CD4-positive, alpha-beta memory T cell (primary cell): ENCODE results near the gene CUL4A. TPM values are rescaled to one million over a fixed set of nuclear protein-coding genes. Genes with fewer than 3 reads are reported as not detected.

Experiments
- CTCF ChIA-PET: fragments of 350-600 bp; sonication (Branson Sonifier 250); formaldehyde crosslinking; loops from one replicate; lab custom pipeline; 2021; ENCODE audit warnings: inconsistent platforms; ENCODE audit not compliant: partially characterized antibody; lab: Charles Lee
- POLR2A ChIA-PET: fragments of 350-600 bp; sonication (Branson Sonifier 250); formaldehyde crosslinking; loops from one replicate; lab custom pipeline; 2021; ENCODE audit not compliant: partially characterized antibody; lab: Charles Lee
- DNase-seq, 5 donors: peaks; one replicate each; pipeline versions ENCODE4 v3.0.0 to v3.0.0-alpha.2; 2020 to 2022; ENCODE audit warnings: mixed read lengths in 1 of 5
- H3K27ac ChIP-seq: one replicate; pipeline ENCODE4 v1.7.0; 2013; ENCODE audit warnings: low read depth, low read length
- H3K27me3 ChIP-seq: 2 replicates; pipeline ENCODE4 v1.7.0; 2013; ENCODE audit warnings: mild to moderate bottlenecking, low read length, moderate library complexity; ENCODE audit not compliant: insufficient read depth
- H3K36me3 ChIP-seq: 2 replicates; pipeline ENCODE4 v1.7.0; 2013; ENCODE audit warnings: mild to moderate bottlenecking, low read length, moderate library complexity; ENCODE audit not compliant: insufficient read depth
- H3K4me1 ChIP-seq: 2 replicates; pipeline ENCODE4 v1.7.0; 2013; ENCODE audit warnings: mild to moderate bottlenecking, low read length, moderate library complexity; ENCODE audit not compliant: insufficient read depth
- H3K4me3 ChIP-seq, 2 donors: one replicate each; pipeline ENCODE4 v1.7.0; 2013; ENCODE audit warnings: low read length in 2 of 2, mild to moderate bottlenecking in 1 of 2
- H3K9me3 ChIP-seq, 2 donors: one replicate each; pipeline ENCODE4 v1.7.0; 2013; ENCODE audit warnings: low read length in 2 of 2, control low read depth in 1 of 2; ENCODE audit not compliant: control insufficient read depth in 1 of 2
- H3K27ac Mint-ChIP-seq, 7 donors: one replicate each; pipeline ENCODE4 v1.8.0; 2020 to 2021; ENCODE audit warnings: mixed read lengths in 7 of 7, mild to moderate bottlenecking in 6 of 7, inconsistent platforms in 3 of 7, moderate library complexity in 3 of 7
- H3K27me3 Mint-ChIP-seq, 2 donors: one replicate each; pipeline ENCODE4 v1.8.0; 2020 to 2021; ENCODE audit warnings: mixed read lengths in 2 of 2
- H3K36me3 Mint-ChIP-seq, 2 donors: one replicate each; pipeline ENCODE4 v1.8.0; 2020 to 2021; ENCODE audit warnings: mixed read lengths in 2 of 2, inconsistent platforms in 1 of 2, mild to moderate bottlenecking in 1 of 2
- H3K4me1 Mint-ChIP-seq, 4 donors: one replicate each; pipeline ENCODE4 v1.8.0; 2020 to 2021; ENCODE audit warnings: mixed read lengths in 4 of 4, mild to moderate bottlenecking in 1 of 4
- H3K4me3 Mint-ChIP-seq, 8 donors: one replicate each; pipeline ENCODE4 v1.8.0; 2020 to 2021; ENCODE audit warnings: mixed read lengths in 8 of 8, mild to moderate bottlenecking in 7 of 8, moderate library complexity in 6 of 8, inconsistent platforms in 3 of 8
- H3K9me3 Mint-ChIP-seq, 8 donors: one replicate each; pipeline ENCODE4 v1.8.0; 2020 to 2021; ENCODE audit warnings: mixed read lengths in 8 of 8, mild to moderate bottlenecking in 5 of 8, inconsistent platforms in 3 of 8, moderate library complexity in 1 of 8
- intact Hi-C: fragments of 100-400 bp; cut with micrococcal nuclease; formaldehyde crosslinking; loops from one replicate; pipeline ENCODE4 v1.15.1; 2023
- polyA plus RNA-seq, 2 donors: library from polyadenylated mRNA; unstranded; fragments of 300-500 nt; fragmentation: Illumina TruSeq; gene quantifications; one replicate each; pipeline ENCODE4 v1.2.3, GENCODE V29; 2021
- total RNA-seq, 2 experiments: library from RNA; stranded (reverse); gene quantifications; one replicate each; pipeline ENCODE4 v1.2.3, GENCODE V29; 2021

The CUL4A gene
- total and polyA plus RNA-seq, 4 experiments from 2014 or later, result 59.8 to 80.0 (median 74.2) TPM

DNA sequence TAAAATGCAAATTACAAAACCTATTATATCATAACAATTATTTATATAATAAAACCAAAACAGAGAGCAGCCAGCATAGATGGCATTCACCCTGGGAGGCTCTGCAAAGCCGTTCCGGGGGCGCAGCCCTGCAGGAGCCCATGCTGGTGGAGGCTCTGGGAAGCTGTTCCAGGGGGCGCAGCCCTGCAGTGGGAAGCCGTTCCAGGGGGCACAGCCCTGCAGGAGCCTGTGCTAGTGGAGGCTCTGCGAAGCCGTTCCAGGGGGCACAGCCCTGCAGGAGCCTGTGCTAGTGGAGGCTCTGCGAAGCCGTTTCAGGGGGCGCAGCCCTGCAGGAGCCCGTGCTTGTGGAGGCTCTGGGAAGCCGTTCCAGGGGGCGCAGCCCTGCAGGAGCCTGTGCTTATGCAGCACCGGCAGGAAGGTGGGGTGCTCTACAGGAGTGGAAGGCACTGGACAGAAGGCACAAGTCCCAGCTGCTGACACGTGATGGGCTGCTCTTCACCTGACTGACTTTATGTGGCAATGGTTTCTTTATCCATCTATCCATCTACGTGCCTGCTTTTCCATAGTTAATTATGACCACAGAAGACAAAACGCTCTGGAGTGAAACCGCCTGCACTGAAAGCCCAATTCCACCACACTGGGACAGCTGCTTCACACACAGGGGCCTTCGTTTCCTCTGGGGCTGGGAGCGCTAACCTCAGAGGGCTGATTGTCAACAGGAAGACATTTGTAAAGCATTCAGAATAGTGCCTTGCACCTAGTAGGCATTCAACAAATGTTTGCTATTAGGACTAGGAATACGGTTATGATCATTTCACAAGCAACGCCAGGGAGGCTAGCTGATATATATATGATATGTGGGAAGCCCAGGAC, 24.6 kb upstream of the CUL4A start:
- Mint-ChIP-seq H3K27me3 (no peaks in the 10 kb centered on the region), H3K36me3 (peaks cover 53 to 70% of the 10 kb centered on the region in 2 donors), H3K4me3 (peak overlapping the region; percentile 45 to 92 (median 86)), H3K9me3 (peaks cover 0 to 1% (median 0%) of the 10 kb centered on the region in 8 donors), H3K4me1 (peaks cover 35 to 78% (median 52%) of the 10 kb centered on the region in 4 donors), H3K27ac (peak overlapping the region; percentile 88 to 98 (median 93))
- peaks cover 52% of the 10 kb centered on the region for H3K36me3 ChIP-seq
- H3K4me1 ChIP-seq, result peaks cover 59% of the 10 kb centered on the region
- intact Hi-C loops, result loop anchor here (2.0 kb wide), 2 partner anchors 24 to 32 kb away; partner anchors contain the start of genes CUL4A and PCID2
- DNase-seq, result peak in 4 of 5 donors; percentile 46 to 54 (median 49)
- ChIA-PET CTCF (interaction anchor here (1.1 to 2.5 kb wide), 2 partner anchors 8 to 24 kb away, joined by 3 to 8 read pairs; partner anchors contain the start of genes CUL4A and PCID2), POLR2A (interaction anchor here (1.0 to 7.4 kb wide), 5 partner anchors 9 to 31 kb away, joined by 4 to 66 read pairs (median 8); partner anchors contain the start of genes CUL4A and PCID2)
- H3K9me3 ChIP-seq, result no peaks in the 10 kb centered on the region
- no peaks in the 10 kb centered on the region for H3K27me3 ChIP-seq
- H3K27ac ChIP-seq, result peak overlapping the region; percentile 2
- no peak overlapping the region for H3K4me3 ChIP-seq

- Mint-ChIP-seq H3K27ac (peak overlapping the region; percentile 73 to 98 (median 88)), H3K27me3 (no peaks in the 10 kb centered on the region), H3K4me3 (peak overlapping the region; percentile 68 to 81 (median 76)), H3K9me3 (no peaks in the 10 kb centered on the region), H3K4me1 (peaks cover 32 to 63% (median 40%) of the 10 kb centered on the region in 4 donors), H3K36me3 (peaks cover 50 to 66% of the 10 kb centered on the region in 2 donors)
- ChIA-PET CTCF (interaction anchor here (1.1 to 2.5 kb wide), 2 partner anchors 10 to 23 kb away, joined by 3 to 8 read pairs; partner anchors contain the start of genes CUL4A and PCID2), POLR2A (interaction anchor here (1.4 to 7.4 kb wide), 3 partner anchors 10 to 33 kb away, joined by 5 to 66 read pairs (median 10); partner anchors contain the start of genes CUL4A and PCID2)
- Histone ChIP-seq H3K27me3 (no peaks in the 10 kb centered on the region), H3K27ac (peak overlapping the region; percentile 41), H3K4me3 (no peak overlapping the region), H3K9me3 (no peaks in the 10 kb centered on the region), H3K36me3 (peaks cover 47% of the 10 kb centered on the region), H3K4me1 (peaks cover 49% of the 10 kb centered on the region)
- intact Hi-C loops, result no loop called here
- peak in 2 of 5 donors; percentile 18 to 57 for DNase-seq
Measured at GRCh38 chr13:113186061-113186900, 23.1 kb upstream of the CUL4A start.

DNA sequence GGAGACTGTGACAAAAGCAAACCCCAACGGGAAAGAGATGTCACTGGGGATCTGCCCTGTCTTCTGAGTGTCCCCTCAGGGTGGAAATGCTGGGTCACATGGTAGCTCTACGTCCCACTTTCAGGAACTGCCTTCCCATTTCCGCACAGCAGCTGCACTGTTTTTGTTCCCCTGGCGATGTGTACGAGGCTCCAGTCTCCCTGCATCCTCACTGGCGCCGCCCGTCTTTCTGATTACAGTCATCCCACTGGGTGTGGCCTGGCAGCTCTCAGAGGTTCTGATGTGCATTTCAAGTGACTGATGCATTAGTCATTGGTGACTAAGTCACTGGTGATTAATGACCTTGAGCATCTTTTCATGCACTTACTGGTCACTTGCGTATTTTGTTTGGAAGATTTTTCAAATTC, 22.1 kb upstream of the CUL4A start:
- peak overlapping the region in 7 of 8 donors; percentile 52 to 83 (median 59) for H3K4me3 Mint-ChIP-seq
- peak overlapping the region in 6 of 7 donors; percentile 46 to 91 (median 86) for H3K27ac Mint-ChIP-seq
- CTCF ChIA-PET, result interaction anchor here (1.1 kb wide), 1 partner anchor 11 kb away, joined by 3 read pairs; no protein-coding TSS in a partner anchor
- Histone ChIP-seq H3K4me1 (peaks cover 43% of the 10 kb centered on the region), H3K36me3 (peaks cover 42% of the 10 kb centered on the region), H3K27me3 (no peaks in the 10 kb centered on the region), H3K4me3 (no peak overlapping the region), H3K27ac (peak overlapping the region; percentile 16), H3K9me3 (no peaks in the 10 kb centered on the region)
- POLR2A ChIA-PET, result interaction anchor here (7.4 kb wide), 1 partner anchor 21 kb away, joined by 66 read pairs; the partner anchor contains the start of genes CUL4A and PCID2
- peak in 1 of 5 donors; percentile 63 for DNase-seq
- no peaks in the 10 kb centered on the region for H3K9me3 Mint-ChIP-seq
- H3K4me1 Mint-ChIP-seq, result peaks cover 29 to 54% (median 39%) of the 10 kb centered on the region in 4 donors
- H3K27me3 Mint-ChIP-seq, result no peaks in the 10 kb centered on the region
- intact Hi-C loops, result no loop called here
- peaks cover 44 to 62% of the 10 kb centered on the region in 2 donors for H3K36me3 Mint-ChIP-seq

- ChIA-PET POLR2A (interaction anchor here (7.4 kb wide), 1 partner anchor 20 kb away, joined by 66 read pairs; the partner anchor contains the start of genes CUL4A and PCID2), CTCF (interaction anchor here (1.1 kb wide), 1 partner anchor 12 kb away, joined by 3 read pairs; no protein-coding TSS in a partner anchor)
- no peaks in the 10 kb centered on the region for H3K9me3 ChIP-seq
- no peaks in the 10 kb centered on the region for H3K27me3 ChIP-seq
- peaks cover 29 to 51% (median 37%) of the 10 kb centered on the region in 4 donors for H3K4me1 Mint-ChIP-seq
- peak overlapping the region in 3 of 7 donors; percentile 12 to 91 (median 88) for H3K27ac Mint-ChIP-seq
- DNase-seq, result no peak
- H3K36me3 ChIP-seq, result peaks cover 50% of the 10 kb centered on the region
- H3K27ac ChIP-seq, result no peak overlapping the region
- peaks cover 42% of the 10 kb centered on the region for H3K4me1 ChIP-seq
- H3K4me3 Mint-ChIP-seq, result no peak overlapping the region
- peaks cover 47 to 68% of the 10 kb centered on the region in 2 donors for H3K36me3 Mint-ChIP-seq
- no peaks in the 10 kb centered on the region for H3K9me3 Mint-ChIP-seq
- H3K4me3 ChIP-seq, result no peak overlapping the region
- intact Hi-C loops, result no loop called here
- no peaks in the 10 kb centered on the region for H3K27me3 Mint-ChIP-seq
Measured at GRCh38 chr13:113187883-113188665, 21.3 kb upstream of the CUL4A start.

GRCh38 chr13:113190181-113190580, 19.2 kb upstream of the CUL4A start:
- H3K9me3 ChIP-seq, result no peaks in the 10 kb centered on the region
- ChIA-PET CTCF (no interaction called here), POLR2A (interaction anchor here (1.5 kb wide), 1 partner anchor 20 kb away, joined by 8 read pairs; the partner anchor contains the start of gene CUL4A)
- Mint-ChIP-seq H3K9me3 (no peaks in the 10 kb centered on the region), H3K4me1 (peaks cover 15 to 33% (median 24%) of the 10 kb centered on the region in 4 donors), H3K4me3 (no peak overlapping the region), H3K27ac (peak overlapping the region in 1 of 7 donors; percentile 35), H3K27me3 (no peaks in the 10 kb centered on the region), H3K36me3 (peaks cover 51 to 71% of the 10 kb centered on the region in 2 donors)
- H3K4me3 ChIP-seq, result no peak overlapping the region
- H3K27me3 ChIP-seq, result no peaks in the 10 kb centered on the region
- intact Hi-C loops, result no loop called here
- no peak for DNase-seq
- peaks cover 56% of the 10 kb centered on the region for H3K36me3 ChIP-seq
- peaks cover 22% of the 10 kb centered on the region for H3K4me1 ChIP-seq
- H3K27ac ChIP-seq, result no peak overlapping the region

- Mint-ChIP-seq H3K27me3 (no peaks in the 10 kb centered on the region), H3K27ac (no peak overlapping the region), H3K36me3 (peaks cover 65 to 78% of the 10 kb centered on the region in 2 donors), H3K4me1 (peaks cover 2 to 14% (median 8%) of the 10 kb centered on the region in 4 donors), H3K9me3 (no peaks in the 10 kb centered on the region), H3K4me3 (no peak overlapping the region)
- no peak overlapping the region for H3K4me3 ChIP-seq
- no peaks in the 10 kb centered on the region for H3K9me3 ChIP-seq
- no peaks in the 10 kb centered on the region for H3K27me3 ChIP-seq
- CTCF ChIA-PET, result no interaction called here
- peaks cover 1% of the 10 kb centered on the region for H3K4me1 ChIP-seq
- no peak overlapping the region for H3K27ac ChIP-seq
- intact Hi-C loops, result no loop called here
- no peak for DNase-seq
- POLR2A ChIA-PET, result interaction anchor here (0.8 kb wide), 1 partner anchor 18 kb away, joined by 4 read pairs; the partner anchor contains the start of gene CUL4A
- peaks cover 73% of the 10 kb centered on the region for H3K36me3 ChIP-seq
Measured at GRCh38 chr13:113192279-113192678, 17.1 kb upstream of the CUL4A start.
